ENCODE data around the gene PHF19.

Gene PHF19

GRCh38 chr9:120913647-120914264, 36.8 kb upstream of the PHF19 start:
- DNase-seq = no peak

GRCh38 chr9:120912958-120913646, 36.1 kb upstream of the PHF19 start:
- no peak for DNase-seq

DNA sequence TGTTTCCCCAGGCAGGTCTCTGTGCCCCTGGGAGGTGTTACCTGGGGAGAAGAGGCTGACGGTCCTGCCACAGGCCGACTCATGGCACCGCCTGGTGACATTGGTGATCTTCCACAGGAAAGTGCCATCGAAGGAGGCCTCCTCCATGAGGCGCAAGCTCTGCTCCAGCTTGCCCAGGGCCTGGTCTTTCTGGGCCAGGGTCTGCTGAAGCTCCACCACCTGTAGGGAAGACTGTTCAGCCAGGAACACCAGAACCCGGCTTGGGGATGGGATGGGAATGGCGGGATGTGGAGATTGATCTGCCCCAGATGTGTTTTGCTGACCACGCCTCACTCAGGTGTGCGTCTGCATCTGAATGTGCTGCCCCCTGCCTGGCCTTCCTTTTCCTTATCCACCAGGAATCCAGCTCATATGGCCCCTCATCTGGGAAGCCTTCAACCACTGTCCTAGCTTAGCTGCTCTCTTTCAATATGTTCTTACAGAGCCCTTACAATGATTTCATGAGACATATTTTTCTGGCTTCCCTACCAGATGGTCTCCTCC, 34.4 kb upstream of the PHF19 start:
- DNase-seq = no peak

- no peak for DNase-seq
Measured at GRCh38 chr9:120910643-120911042, 33.7 kb upstream of the PHF19 start.

DNA sequence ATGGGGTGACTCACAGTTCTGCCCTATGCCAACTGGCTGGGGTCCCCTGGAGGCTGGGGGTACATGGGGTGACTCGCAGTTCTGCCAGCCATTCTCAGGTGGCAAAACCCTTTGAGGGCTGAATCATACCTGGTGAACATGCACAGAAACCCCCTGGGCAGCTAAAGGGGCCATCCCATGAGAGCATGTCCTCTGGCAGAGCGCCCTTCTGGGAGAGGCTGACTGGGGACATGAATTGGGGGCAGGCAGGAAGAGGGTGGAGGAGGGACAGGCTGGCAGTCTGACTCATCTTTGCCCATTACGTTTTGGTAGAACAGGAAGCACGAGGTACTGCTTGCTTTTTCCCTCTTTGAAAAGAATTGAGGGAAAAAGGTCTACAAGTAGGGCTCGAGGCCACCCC, 32.9 kb upstream of the PHF19 start:
- DNase-seq = no peak

DNA sequence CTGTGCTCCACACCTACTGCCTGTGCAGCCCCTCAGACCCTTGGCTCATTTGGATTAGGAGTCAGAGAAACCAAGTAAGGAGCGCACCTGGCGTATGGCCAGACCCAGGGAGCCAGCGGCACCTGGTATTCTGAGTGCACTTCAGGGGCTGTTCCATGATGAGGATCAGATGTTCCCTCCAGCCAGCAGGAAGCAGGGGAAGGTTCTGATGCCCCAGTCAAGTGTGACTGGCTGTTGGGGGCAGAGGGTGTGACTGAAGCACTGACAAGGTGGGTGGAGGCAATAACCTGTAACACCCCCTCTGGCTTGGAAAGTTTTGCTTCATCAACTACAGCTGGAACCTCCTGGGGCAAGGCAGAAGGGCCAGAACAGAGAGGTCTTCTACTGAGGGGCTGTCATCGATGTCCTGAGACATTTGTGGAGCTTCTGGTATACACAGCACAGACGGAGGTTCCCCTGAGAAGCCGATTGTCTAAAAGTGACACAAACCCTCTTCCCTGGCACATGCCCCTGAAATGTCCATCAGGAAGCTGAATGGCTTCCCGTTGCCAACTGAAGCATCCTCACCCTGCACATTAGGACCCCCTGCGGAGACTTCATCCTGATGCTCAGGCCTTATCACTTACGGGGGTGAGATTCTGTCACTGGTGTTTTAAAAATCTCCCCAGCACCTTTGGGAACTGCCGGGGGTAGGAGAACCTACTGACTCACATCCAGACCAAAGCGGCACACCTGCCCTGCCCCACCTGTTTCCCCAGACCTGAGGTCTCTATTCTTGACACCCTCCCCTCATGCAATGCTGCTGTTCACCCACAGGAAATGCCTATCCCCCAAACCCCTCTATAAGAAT, 28.6 kb upstream of the PHF19 start:
- DNase-seq = no peak

GRCh38 chr9:120904978-120905301, 28.0 kb upstream of the PHF19 start:
- no peak for DNase-seq

- DNase-seq = no peak
Measured at GRCh38 chr9:120904061-120904977, 27.3 kb upstream of the PHF19 start.

- no peak for DNase-seq
Measured at GRCh38 chr9:120902569-120903535, 25.9 kb upstream of the PHF19 start.

DNA sequence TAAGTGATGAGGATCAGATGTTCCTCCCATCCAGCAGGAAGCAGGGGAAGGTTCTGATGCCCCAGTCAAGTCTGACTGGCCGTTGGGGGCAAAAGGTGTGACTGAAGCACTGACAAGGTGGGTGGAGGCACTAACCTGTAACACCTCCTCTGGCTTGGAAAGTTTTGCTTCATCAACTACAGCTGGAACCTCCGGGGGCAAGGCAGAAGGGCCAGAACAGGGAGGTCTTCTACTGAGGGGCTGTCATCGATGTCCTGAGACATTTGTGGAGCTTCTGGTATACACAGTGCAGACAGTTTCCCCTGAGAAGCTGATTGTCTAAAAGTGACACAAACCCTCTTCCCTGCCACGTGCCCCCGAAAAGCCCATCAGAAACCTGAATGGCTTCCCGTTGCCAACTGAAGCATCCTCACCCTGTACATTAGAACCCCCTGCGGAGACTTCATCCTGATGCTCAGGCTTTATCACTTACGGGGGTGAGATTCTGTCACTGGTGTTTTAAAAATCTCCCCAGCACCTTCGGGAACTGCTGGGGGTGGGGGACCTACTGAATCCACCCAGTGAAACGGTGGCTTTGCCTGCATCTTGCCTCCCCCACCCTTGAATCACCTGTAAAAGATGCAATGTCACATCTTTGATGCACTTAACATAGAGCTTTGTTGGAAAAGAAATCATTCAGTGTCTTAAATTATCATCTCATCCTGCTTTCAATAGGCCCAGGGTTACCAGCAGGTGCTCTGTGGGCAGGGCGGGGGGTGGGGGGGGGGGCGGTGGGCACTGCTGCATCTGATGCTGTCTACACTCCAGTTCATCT, 25.0 kb upstream of the PHF19 start:
- no peak for DNase-seq

DNA sequence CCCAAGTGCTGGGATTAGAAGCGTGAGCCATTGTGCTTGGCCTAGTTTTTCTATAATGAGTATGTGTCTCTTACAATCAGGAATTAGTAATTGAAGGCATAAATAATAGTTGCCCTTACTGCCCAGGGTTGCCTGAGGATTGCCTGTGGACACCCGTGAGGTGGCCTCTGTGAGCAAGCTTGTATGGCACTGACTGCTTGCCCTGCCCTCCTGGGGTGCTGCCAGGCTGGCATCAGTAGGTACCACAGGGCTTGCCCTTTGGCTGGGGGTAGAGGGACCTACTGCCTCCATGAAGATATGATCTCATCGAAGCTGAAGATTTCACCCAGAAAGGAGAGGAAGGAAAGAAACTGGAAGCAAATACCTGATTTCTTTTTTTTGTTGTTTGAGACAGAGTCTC, 23.8 kb upstream of the PHF19 start:
- DNase-seq = no peak

DNA sequence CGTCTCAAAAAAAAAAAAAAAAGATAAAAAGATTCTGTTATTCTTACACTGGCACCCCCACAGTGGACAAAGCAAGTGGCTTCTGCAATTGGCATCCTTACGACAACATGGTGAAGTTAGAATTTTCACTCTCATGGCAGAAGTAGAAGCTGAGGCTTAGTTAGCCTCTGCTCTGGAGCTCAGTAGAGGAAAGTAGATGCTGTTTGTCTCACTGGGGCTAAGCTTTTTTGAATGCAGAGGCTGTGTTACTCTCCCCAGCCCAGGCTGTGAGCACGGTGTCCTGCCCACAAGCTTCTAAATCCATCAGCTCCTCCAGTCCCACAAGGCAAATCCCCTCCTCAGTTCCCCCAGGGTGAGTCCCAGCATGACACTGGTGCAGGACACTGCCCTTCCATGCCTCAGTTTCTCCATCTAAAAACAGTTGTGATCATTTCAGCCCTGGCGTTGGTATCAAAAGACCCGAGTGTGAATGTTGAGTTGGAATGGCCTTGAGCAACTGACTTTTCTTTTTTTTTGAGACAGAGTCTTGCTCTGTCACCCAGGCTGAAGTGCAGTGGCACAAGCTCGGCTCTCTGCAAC, 22.6 kb upstream of the PHF19 start:
- DNase-seq = no peak

DNA sequence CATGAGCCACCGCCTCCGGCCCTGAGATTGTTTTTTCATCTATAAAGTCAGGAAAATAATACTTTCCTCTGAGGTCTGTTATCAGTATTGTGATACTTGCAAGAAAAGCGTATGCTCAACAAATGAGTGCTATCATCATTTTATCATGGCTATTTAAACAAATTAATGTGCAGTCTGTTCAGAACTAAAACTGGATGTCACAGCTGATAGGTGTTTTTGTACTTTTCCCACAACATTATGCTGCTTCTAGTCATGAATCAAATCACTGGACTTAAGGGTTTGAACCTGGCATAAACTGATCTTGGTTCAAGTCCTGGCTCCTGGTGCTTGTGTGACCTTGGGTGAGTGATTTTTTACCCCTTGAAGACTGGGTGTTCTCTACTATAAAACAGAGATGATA, 21.4 kb upstream of the PHF19 start:
- DNase-seq = no peak

- DNase-seq = no peak
Measured at GRCh38 chr9:120895951-120896350, 19.0 kb upstream of the PHF19 start.

DNA sequence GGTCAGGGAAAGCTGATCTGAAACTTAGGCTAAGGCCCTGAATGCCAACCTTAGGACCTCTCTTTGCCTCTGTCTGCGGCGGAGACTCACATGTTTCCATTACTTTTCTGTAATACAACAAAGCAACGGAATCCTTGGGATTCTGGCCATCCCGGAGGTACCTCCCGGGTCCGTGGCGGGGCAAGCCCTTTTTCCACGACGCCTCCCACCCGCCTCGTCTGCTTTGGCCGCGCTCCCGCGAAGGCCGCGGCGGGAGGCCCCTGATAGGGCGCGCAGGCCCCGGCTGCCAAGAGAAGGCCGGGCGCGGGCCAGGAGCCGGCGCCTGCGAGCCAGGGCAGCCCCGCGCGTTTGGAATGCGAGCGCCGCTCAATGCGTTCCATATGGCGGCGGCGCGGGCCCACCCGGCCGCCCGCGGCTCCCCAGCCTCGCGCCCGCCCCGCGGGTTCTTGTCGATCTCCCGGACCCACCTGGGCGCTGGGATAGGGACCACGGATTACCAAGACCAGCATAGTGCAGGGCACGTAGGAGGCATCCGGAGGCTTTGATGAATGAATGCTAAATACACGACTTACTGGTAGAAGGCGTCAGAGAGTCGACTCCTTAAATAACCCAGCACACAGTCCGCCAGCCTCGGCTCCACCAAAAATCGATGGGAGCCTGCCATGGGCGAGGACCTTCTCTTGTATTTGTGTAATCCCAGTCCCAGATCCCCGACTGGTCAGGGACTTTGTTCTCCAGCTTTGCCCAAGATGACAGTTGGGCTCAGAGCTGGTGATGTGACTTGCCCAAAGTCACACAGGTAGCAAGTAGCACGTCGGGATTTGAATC, 17.5 kb upstream of the PHF19 start:
- no peak for DNase-seq

GRCh38 chr9:120893611-120894307, 16.8 kb upstream of the PHF19 start:
- no peak for DNase-seq

GRCh38 chr9:120892748-120893610, 16.0 kb upstream of the PHF19 start:
- DNase-seq = peak; percentile 87
